Neural cell (in vitro differentiated cells): ENCODE measurements around the gene ERC2. TPM values are rescaled to one million over a fixed set of nuclear protein-coding genes. Genes with fewer than 3 reads are reported as not detected.

Experiments
- H2AFZ ChIP-seq: fragments of 200-600, 300-800 bp; sonication (generic), shearing (Covaris generic); 2 replicates; pipeline ENCODE4 v1.6.0; 2014; ENCODE audit warnings: low read depth, mild to moderate bottlenecking, antibody characterized with exemption, low read length, moderate library complexity
- H3F3A ChIP-seq: fragments of 200-600 bp; shearing (Covaris generic); 2 replicates; pipeline ENCODE4 v1.6.1; 2016; ENCODE audit warnings: mild to moderate bottlenecking, moderate library complexity, mixed read lengths, antibody characterized with exemption, low read length; ENCODE audit not compliant: insufficient read depth, poor library complexity, severe bottlenecking
- H3K27ac ChIP-seq: fragments of 200-600, 300-800 bp; sonication (generic), shearing (Covaris generic); 2 replicates; pipeline ENCODE4 v1.5.1; 2014; ENCODE audit warnings: mild to moderate bottlenecking, low read length, moderate library complexity
- H3K27me3 ChIP-seq: fragments of 300-800, 200-600 bp; sonication (generic), shearing (Covaris generic); 2 replicates; pipeline ENCODE4 v1.6.0; 2014; ENCODE audit warnings: mild to moderate bottlenecking, low read depth, low read length, moderate library complexity; ENCODE audit not compliant: insufficient read depth
- H3K36me3 ChIP-seq: fragments of 300-800, 200-600 bp; sonication (generic), shearing (Covaris generic); 2 replicates; pipeline ENCODE4 v1.5.1; 2014; ENCODE audit warnings: mild to moderate bottlenecking, antibody characterized with exemption, low read length, moderate library complexity; ENCODE audit not compliant: insufficient read depth
- H3K4me2 ChIP-seq: fragments of 300-800, 200-600 bp; sonication (generic), shearing (Covaris generic); 2 replicates; pipeline ENCODE4 v1.6.0; 2014; ENCODE audit warnings: mild to moderate bottlenecking, low read length
- H3K4me3 ChIP-seq: fragments of 300-800, 200-600 bp; sonication (generic), shearing (Covaris generic); 2 replicates; pipeline ENCODE4 v1.5.1; 2014; ENCODE audit warnings: mild to moderate bottlenecking, low read length, moderate library complexity
- H3K79me2 ChIP-seq: fragments of 200-600 bp; shearing (Covaris generic); replicated peaks from 2 replicates; pipeline ENCODE4 v1.6.0; 2014; ENCODE audit warnings: mild to moderate bottlenecking, low read length, moderate library complexity; ENCODE audit not compliant: insufficient read depth
- H3K9ac ChIP-seq: fragments of 300-800, 200-600 bp; sonication (generic), shearing (Covaris generic); 2 replicates; pipeline ENCODE4 v1.6.1; 2016; ENCODE audit warnings: mild to moderate bottlenecking, low read length, mixed read lengths
- H3K9me2 ChIP-seq: fragments of 200-600 bp; shearing (Covaris generic); 2 replicates; pipeline ENCODE4 v1.6.1; 2016; ENCODE audit warnings: mild to moderate bottlenecking, low read length, mixed read lengths; ENCODE audit not compliant: insufficient read depth
- H3K9me3 ChIP-seq: fragments of 200-600, 300-800 bp; sonication (generic), shearing (Covaris generic); 2 replicates; pipeline ENCODE4 v1.6.1; 2016; ENCODE audit warnings: mild to moderate bottlenecking, mixed run types, low read length, moderate library complexity, mixed read lengths
- H4K20me1 ChIP-seq: fragments of 200-600 bp; shearing (Covaris generic); 2 replicates; pipeline ENCODE4 v1.6.1; 2016; ENCODE audit warnings: mild to moderate bottlenecking, mixed run types; ENCODE audit not compliant: insufficient read depth
- EP300 ChIP-seq: fragments of 450-650 bp; conservative IDR thresholded peaks from 2 replicates; pipeline ENCODE4 v1.6.1; 2014; ENCODE audit warnings: antibody characterized with exemption, mild to moderate bottlenecking, moderate library complexity; ENCODE audit not compliant: poor library complexity, severe bottlenecking
- EZH2 ChIP-seq: fragments of 200-600, 300-800 bp; shearing (Covaris generic), sonication (generic); IDR thresholded peaks from 2 replicates; pipeline ENCODE4 v1.6.1; 2014; ENCODE audit warnings: antibody characterized with exemption, low read length, borderline replicate concordance, mild to moderate bottlenecking; ENCODE audit not compliant: insufficient read depth, poor library complexity, severe bottlenecking
- MXI1 ChIP-seq: fragments of 450-650 bp; conservative IDR thresholded peaks from 2 replicates; pipeline ENCODE4 v1.6.1; 2014; ENCODE audit warnings: antibody characterized with exemption, mild to moderate bottlenecking; ENCODE audit not compliant: poor library complexity, severe bottlenecking
- POLR2AphosphoS5 ChIP-seq: IDR thresholded peaks from 2 replicates; pipeline ENCODE4 v1.6.1; 2012
- RAD21 ChIP-seq: fragments of 450-650 bp; conservative IDR thresholded peaks from 2 replicates; pipeline ENCODE4 v1.6.1; 2014; ENCODE audit warnings: antibody characterized with exemption, mild to moderate bottlenecking, moderate library complexity
- SMC3 ChIP-seq: fragments of 450-650 bp; conservative IDR thresholded peaks from 2 replicates; pipeline ENCODE4 v1.6.1; 2014; ENCODE audit warnings: antibody characterized with exemption, mild to moderate bottlenecking, moderate library complexity; ENCODE audit not compliant: poor library complexity
- TAF1 ChIP-seq: IDR thresholded peaks from 2 replicates; pipeline ENCODE4 v1.6.1; 2012; ENCODE audit warnings: low read depth
- polyA plus RNA-seq: library from polyadenylated mRNA; depleted of rRNA; stranded (reverse); fragments of >200 nt; gene quantifications from 2 replicates; pipeline ENCODE4 v1.2.3, GENCODE V29; 2014
- TF ChIP-seq, protein P1 (sequence below): fragments of 450-650 bp; IDR thresholded peaks from 2 replicates; pipeline ENCODE4 v1.5.1; 2014; ENCODE audit warnings: antibody characterized with exemption, mild to moderate bottlenecking, moderate library complexity; ENCODE audit not compliant: poor library complexity, severe bottlenecking
- TF ChIP-seq, protein P2 (sequence below): IDR thresholded peaks from 2 replicates; pipeline ENCODE4 v1.6.1; 2012; ENCODE audit warnings: borderline replicate concordance

Gene ERC2
- polyA plus RNA-seq, 1 donor from 2014 or later, result 60.4 TPM

DNA sequence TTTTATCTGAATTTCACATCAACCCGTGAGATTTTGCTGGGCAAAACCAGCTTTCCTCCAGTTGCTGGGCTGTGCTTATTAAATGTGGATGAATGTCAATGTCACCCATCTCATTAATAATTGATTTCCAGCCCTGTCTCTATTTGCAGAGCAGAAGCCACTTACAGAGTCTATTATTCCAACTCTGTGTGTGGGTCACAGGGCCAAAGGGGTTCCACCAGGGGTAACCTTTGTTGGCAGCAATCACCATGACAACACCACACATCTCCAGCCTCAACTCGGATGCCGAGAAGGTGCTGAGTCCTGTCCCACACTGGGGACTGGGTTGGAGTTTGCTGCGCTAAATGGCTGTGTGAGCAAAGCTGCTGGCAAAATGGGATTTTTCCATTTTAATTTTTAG lies 930.1 kb downstream of the ERC2 start:
- Histone ChIP-seq H2AFZ (no peak overlapping the region), H3K9me2 (no peaks in the 10 kb centered on the region), H3K36me3 (no peaks in the 10 kb centered on the region), H3K4me2 (no peak overlapping the region), H3K9me3 (no peaks in the 10 kb centered on the region), H3K27ac (no peak overlapping the region), H3K79me2 (no peaks in the 10 kb centered on the region), H3K9ac (no peak overlapping the region), H4K20me1 (no peaks in the 10 kb centered on the region), H3F3A (no peaks in the 10 kb centered on the region), H3K27me3 (no peaks in the 10 kb centered on the region), H3K4me3 (peak overlapping the region; percentile 28)
- TF ChIP-seq EZH2, result no peak
- TF ChIP-seq, protein P1, sequence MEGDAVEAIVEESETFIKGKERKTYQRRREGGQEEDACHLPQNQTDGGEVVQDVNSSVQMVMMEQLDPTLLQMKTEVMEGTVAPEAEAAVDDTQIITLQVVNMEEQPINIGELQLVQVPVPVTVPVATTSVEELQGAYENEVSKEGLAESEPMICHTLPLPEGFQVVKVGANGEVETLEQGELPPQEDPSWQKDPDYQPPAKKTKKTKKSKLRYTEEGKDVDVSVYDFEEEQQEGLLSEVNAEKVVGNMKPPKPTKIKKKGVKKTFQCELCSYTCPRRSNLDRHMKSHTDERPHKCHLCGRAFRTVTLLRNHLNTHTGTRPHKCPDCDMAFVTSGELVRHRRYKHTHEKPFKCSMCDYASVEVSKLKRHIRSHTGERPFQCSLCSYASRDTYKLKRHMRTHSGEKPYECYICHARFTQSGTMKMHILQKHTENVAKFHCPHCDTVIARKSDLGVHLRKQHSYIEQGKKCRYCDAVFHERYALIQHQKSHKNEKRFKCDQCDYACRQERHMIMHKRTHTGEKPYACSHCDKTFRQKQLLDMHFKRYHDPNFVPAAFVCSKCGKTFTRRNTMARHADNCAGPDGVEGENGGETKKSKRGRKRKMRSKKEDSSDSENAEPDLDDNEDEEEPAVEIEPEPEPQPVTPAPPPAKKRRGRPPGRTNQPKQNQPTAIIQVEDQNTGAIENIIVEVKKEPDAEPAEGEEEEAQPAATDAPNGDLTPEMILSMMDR, result no peak
- TF ChIP-seq, protein P2, sequence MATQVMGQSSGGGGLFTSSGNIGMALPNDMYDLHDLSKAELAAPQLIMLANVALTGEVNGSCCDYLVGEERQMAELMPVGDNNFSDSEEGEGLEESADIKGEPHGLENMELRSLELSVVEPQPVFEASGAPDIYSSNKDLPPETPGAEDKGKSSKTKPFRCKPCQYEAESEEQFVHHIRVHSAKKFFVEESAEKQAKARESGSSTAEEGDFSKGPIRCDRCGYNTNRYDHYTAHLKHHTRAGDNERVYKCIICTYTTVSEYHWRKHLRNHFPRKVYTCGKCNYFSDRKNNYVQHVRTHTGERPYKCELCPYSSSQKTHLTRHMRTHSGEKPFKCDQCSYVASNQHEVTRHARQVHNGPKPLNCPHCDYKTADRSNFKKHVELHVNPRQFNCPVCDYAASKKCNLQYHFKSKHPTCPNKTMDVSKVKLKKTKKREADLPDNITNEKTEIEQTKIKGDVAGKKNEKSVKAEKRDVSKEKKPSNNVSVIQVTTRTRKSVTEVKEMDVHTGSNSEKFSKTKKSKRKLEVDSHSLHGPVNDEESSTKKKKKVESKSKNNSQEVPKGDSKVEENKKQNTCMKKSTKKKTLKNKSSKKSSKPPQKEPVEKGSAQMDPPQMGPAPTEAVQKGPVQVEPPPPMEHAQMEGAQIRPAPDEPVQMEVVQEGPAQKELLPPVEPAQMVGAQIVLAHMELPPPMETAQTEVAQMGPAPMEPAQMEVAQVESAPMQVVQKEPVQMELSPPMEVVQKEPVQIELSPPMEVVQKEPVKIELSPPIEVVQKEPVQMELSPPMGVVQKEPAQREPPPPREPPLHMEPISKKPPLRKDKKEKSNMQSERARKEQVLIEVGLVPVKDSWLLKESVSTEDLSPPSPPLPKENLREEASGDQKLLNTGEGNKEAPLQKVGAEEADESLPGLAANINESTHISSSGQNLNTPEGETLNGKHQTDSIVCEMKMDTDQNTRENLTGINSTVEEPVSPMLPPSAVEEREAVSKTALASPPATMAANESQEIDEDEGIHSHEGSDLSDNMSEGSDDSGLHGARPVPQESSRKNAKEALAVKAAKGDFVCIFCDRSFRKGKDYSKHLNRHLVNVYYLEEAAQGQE, result no peak
- TF ChIP-seq RAD21, result no peak
- TF ChIP-seq EP300, result no peak
- no peak for TF ChIP-seq POLR2AphosphoS5
- no peak for TF ChIP-seq TAF1
- no peak for TF ChIP-seq SMC3
- no peak for TF ChIP-seq MXI1

DNA sequence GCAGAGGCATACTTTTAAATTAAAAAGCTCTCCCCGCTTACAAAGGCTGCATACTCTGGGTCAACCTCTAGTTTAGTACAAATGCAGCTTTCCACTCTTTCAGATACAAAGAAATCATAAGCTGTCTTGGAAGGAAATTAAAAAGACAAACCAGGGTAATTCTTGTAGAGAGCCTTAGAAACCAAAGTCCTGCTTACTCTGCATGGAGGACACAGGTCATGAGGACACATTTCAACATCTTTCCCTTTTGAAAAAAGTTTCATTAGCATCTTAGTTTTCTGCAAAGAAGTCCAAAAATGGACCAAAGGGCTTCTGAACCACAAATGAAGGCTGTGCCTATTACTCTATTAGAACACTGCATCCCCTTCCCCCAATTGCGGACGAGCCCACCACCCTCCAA lies 930.7 kb downstream of the ERC2 start:
- no peaks in the 10 kb centered on the region for H3K9me2 ChIP-seq
- H3K36me3 ChIP-seq, result no peaks in the 10 kb centered on the region
- no peak for TF ChIP-seq EP300
- H3K79me2 ChIP-seq, result no peaks in the 10 kb centered on the region
- peak overlapping the region; percentile 26 for H3K27ac ChIP-seq
- no peaks in the 10 kb centered on the region for H3F3A ChIP-seq
- H3K9me3 ChIP-seq, result no peaks in the 10 kb centered on the region
- no peak overlapping the region for H3K4me2 ChIP-seq
- peak overlapping the region; percentile 28 for H3K4me3 ChIP-seq
- H3K27me3 ChIP-seq, result no peaks in the 10 kb centered on the region
- no peak overlapping the region for H2AFZ ChIP-seq
- H4K20me1 ChIP-seq, result no peaks in the 10 kb centered on the region
- no peak overlapping the region for H3K9ac ChIP-seq

DNA sequence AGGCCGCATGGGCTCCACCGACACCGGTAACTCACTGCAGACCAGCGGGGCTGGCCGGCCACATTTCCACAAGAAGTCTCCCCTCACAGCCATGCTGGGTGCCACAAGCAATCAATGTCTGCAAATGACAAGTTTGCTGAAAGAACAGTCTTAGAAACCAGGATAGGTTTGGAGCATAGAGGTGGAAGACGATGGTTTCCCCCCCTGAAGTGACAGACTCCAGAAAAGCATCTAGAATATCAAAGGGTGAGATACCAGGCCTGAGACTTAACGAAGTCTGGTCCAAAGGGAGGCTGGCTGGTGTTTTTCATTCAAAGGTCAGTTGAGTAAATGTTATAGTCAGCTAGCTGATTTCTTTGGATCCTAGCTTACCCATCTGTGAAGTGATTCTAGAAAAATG lies 931.1 kb downstream of the ERC2 start:
- Histone ChIP-seq H4K20me1 (no peaks in the 10 kb centered on the region), H3K9me2 (no peaks in the 10 kb centered on the region), H3K27ac (no peak overlapping the region), H3K27me3 (no peaks in the 10 kb centered on the region), H3K36me3 (no peaks in the 10 kb centered on the region), H3K4me3 (no peak overlapping the region), H3K9me3 (no peaks in the 10 kb centered on the region), H3F3A (no peaks in the 10 kb centered on the region), H3K9ac (no peak overlapping the region), H3K79me2 (no peaks in the 10 kb centered on the region), H2AFZ (no peak overlapping the region), H3K4me2 (no peak overlapping the region)
- TF ChIP-seq TAF1 (no peak), SMC3 (no peak), POLR2AphosphoS5 (no peak), EP300 (no peak), RAD21 (no peak), MXI1 (no peak), EZH2 (no peak)
- TF ChIP-seq, protein P2, result no peak
- TF ChIP-seq, protein P1, result no peak
